GM21515 (cell line): ENCODE measurements around the gene TEX51.

ENCODE experiments used
- ATAC-seq: cut with Tn5 transposase; IDR thresholded peaks from one replicate; pipeline ENCODE4 v1.9.1; 2021; ENCODE audit not compliant: unreplicated experiment

TEX51 gene

GRCh38 chr2:126898636-126899035 is at the start of gene TEX51:
Gene TEX51 (plus strand): TSS chr2:126898890. CDS start chr2:126898919, 29 bp downstream.
- no peak for ATAC-seq

- ATAC-seq = no peak
Observed at GRCh38 chr2:126849054-126849453, 49.6 kb upstream of the TEX51 start.

- ATAC-seq = no peak
Observed at GRCh38 chr2:126849486-126849885, 49.2 kb upstream of the TEX51 start.

GRCh38 chr2:126849991-126850535 is 48.6 kb upstream of the TEX51 start:
- no peak for ATAC-seq

- no peak for ATAC-seq
Observed at GRCh38 chr2:126850940-126851339, 47.8 kb upstream of the TEX51 start.

- no peak for ATAC-seq
Observed at GRCh38 chr2:126851756-126852155, 46.9 kb upstream of the TEX51 start.

GRCh38 chr2:126852361-126852760 is 46.3 kb upstream of the TEX51 start:
- no peak for ATAC-seq

- no peak for ATAC-seq
Observed at GRCh38 chr2:126855606-126856005, 43.1 kb upstream of the TEX51 start.

- no peak for ATAC-seq
Observed at GRCh38 chr2:126856403-126856802, 42.3 kb upstream of the TEX51 start.

- no peak for ATAC-seq
Observed at GRCh38 chr2:126857502-126857901, 41.2 kb upstream of the TEX51 start.

- no peak for ATAC-seq
Observed at GRCh38 chr2:126858013-126858412, 40.7 kb upstream of the TEX51 start.

GRCh38 chr2:126858436-126858835 is 40.3 kb upstream of the TEX51 start:
- ATAC-seq = no peak

- ATAC-seq = no peak
Observed at GRCh38 chr2:126858991-126859390, 39.7 kb upstream of the TEX51 start.

- no peak for ATAC-seq
Observed at GRCh38 chr2:126859631-126860030, 39.1 kb upstream of the TEX51 start.

- no peak for ATAC-seq
Observed at GRCh38 chr2:126860385-126860784, 38.3 kb upstream of the TEX51 start.

- ATAC-seq = no peak
Observed at GRCh38 chr2:126862730-126863129, 36.0 kb upstream of the TEX51 start.

GRCh38 chr2:126863336-126864015 is 35.2 kb upstream of the TEX51 start:
- no peak for ATAC-seq

- ATAC-seq = no peak
Observed at GRCh38 chr2:126864861-126865260, 33.8 kb upstream of the TEX51 start.

- ATAC-seq = no peak
Observed at GRCh38 chr2:126866451-126866850, 32.2 kb upstream of the TEX51 start.

- no peak for ATAC-seq
Observed at GRCh38 chr2:126874961-126875360, 23.7 kb upstream of the TEX51 start.

- ATAC-seq = no peak
Observed at GRCh38 chr2:126876631-126877030, 22.1 kb upstream of the TEX51 start.

GRCh38 chr2:126877041-126877440 is 21.6 kb upstream of the TEX51 start:
- no peak for ATAC-seq
